Hepatic stellate cell (primary cell): ENCODE results near the gene TMEM40.
"Not testable (repeated sequence)": the region's sequence is repeated elsewhere in the genome, so short reads cannot be mapped to it uniquely, and the experiment has no call there.

Source experiments
- DNase-seq: peaks from one replicate; pipeline ENCODE4 v3.0.0; 2011; ENCODE audit warnings: low spot score

TMEM40 gene

GRCh38 chr3:12775970-12776369, 16.9 kb upstream of the TMEM40 start:
- not testable (repeated sequence) for DNase-seq

GRCh38 chr3:12775226-12775625, 16.2 kb upstream of the TMEM40 start:
- no peak for DNase-seq

DNA sequence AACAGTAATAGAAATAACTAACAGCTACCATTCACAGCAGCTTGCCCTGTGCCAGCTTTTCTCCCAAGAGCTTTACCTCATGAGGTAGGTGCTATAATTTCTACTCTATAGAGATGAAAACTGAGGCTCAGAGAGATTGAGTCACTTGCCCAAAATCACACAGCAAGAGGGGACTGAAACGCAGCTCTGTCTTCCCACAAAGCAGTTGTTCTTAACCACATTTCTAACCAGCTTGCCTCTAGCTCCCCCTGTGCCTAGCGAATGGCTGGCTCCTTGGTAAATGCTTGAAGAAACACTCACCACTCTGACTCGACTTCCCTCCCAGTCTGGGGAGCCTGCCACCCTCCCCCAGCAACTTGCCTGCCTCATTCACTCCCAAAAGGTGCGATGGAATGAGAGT, 15.6 kb upstream of the TMEM40 start:
- DNase-seq: no peak

DNA sequence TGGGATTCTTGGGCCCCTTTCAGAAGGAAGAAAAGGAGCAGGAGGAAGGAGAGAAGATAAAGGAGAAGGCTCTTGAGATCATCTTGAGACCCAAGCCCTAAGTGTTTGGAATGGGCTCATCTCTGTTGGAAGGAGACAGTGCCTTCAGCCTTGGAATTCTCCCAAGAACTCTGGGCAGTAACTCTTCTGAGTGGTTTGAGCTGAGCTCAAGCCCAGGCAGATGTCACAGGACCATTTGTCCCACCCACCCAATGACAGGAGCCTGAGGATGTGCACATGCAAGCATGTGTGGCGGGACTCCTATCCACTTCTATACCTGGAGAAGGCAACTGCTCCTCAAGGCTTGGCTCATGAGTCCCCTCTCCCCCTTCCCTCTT, 14.6 kb upstream of the TMEM40 start:
- no peak for DNase-seq

DNA sequence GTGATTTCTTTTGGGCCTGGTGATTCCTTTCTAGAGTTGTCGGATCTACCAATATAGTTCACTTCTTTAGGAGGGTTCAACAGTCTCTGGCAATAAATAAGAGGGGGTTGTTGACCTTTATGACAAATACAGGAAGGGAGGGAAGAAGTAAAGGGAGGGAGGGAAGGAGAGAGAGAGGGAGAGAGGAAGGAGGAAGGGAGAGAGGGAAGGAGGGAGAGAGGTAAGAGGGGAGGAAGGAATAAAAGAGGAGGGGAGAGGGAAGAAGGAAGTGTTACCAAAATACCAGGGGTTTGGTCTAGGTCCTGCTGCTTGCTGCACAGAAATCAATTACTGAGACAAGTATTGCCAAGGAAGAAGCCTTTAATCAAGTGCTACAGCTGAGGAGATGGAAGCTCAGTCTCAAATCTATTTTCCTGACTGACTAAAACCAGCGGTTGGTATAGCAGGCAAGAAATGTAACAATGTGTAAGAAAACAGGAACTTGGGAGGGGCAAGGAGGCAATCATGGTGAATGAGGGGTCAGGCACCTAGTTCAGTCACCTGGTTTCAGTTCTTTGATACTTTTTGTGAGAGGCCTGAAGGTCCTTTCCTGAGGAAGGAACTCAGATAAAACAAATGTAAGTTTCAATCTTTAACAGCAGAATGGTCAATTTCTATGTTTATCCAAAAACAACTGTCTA, 14.1 kb upstream of the TMEM40 start:
- DNase-seq: no peak

DNA sequence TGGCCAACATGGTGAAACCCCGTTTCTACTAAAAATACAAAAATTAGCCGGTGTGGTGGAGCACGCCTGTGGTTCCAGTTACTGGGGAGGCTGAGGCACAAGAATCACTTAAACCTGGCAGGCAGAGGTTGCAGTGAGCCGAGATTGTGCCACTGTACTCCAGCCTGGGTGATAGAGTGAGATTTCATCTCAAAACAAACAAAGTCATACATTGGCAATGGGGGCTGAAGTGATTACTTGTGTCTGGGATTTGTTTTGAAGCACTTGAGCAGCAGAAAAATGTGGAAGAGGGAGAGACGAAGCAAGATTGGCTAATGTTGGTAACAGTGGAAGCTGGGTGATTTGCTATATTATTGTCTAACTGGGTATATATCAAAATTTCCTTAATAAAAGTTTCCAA, 13.4 kb upstream of the TMEM40 start:
- DNase-seq: no peak

GRCh38 chr3:12771236-12771635, 12.2 kb upstream of the TMEM40 start:
- no peak for DNase-seq

GRCh38 chr3:12769761-12770160, 10.7 kb upstream of the TMEM40 start:
- no peak for DNase-seq

DNA sequence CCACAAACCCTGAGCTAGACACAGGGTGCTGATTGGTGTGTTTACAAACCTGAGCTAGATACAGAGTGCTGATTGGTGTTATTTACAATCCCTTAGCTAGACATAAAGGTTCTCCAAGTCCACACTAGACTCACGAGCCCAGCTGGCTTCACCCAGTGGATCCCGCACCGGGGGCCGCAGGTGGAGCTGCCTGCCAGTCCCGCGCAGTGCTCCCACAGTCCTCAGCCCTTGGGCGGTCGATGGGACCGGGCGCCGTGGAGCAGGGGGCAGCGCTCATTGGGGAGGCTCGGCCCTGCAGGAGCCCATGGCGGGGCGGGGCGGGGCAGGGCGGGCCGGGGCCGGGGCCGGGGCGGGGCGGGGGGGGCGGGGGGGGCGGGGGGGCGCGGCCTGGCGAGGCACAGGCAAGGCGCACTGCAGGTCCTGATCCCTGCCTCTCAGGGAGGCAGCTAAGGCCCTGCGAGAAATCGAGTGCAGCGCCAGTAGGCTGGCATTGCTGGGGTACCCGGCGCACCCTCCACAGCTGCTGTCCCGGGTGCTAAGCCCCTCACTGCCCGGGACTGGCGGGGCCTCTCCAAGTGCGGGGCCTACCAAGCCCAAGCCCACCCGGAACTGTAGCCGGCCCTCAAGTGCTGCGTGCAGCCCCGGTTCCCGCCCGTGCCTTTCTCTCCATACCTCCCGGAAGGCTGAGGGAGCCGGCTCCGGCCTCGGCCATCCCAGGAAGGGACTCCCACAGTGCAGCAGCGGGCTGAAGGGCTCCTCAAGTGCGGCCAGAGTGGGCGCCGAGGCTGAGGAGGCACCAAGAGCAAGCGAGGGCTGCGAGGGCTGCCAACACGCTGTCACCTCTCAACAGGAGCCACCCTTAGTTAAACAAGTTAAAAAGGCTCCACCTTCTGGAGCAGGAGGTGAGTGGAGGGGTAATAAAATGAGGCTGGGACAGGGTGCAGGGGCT, 9.8 kb upstream of the TMEM40 start:
- DNase-seq: no peak

- DNase-seq: peak; percentile 40
Observed at GRCh38 chr3:12766541-12766940, 7.5 kb upstream of the TMEM40 start.

DNA sequence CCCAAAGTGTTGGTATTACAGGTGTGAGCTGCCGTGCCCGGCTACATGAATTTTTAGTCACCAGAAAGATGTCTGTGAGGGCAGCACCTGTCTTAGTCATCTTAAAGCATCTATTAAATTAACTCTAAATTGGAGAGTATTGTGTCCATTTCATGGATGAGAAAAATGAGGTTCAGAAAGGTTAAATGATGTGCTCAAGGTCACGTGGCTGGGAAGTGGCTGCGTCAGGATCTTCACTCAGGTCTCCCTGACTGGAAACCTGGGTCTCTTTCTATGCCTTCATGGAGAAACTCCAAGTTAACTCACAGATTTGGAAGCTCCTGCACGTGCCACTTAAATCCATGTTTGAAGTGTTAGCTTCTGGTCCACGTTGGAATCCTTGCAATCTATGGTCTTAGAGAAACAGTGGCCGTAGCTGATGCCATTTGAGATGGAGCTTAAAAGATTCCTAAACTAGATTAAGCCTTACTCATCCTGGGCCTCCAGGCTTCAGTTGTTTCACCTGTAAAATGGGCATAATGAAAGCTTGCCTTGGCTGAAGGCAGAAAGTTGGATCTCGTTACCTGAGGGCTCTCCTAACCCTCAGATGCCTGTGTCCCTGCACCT, 5.2 kb upstream of the TMEM40 start:
- DNase-seq: no peak

DNA sequence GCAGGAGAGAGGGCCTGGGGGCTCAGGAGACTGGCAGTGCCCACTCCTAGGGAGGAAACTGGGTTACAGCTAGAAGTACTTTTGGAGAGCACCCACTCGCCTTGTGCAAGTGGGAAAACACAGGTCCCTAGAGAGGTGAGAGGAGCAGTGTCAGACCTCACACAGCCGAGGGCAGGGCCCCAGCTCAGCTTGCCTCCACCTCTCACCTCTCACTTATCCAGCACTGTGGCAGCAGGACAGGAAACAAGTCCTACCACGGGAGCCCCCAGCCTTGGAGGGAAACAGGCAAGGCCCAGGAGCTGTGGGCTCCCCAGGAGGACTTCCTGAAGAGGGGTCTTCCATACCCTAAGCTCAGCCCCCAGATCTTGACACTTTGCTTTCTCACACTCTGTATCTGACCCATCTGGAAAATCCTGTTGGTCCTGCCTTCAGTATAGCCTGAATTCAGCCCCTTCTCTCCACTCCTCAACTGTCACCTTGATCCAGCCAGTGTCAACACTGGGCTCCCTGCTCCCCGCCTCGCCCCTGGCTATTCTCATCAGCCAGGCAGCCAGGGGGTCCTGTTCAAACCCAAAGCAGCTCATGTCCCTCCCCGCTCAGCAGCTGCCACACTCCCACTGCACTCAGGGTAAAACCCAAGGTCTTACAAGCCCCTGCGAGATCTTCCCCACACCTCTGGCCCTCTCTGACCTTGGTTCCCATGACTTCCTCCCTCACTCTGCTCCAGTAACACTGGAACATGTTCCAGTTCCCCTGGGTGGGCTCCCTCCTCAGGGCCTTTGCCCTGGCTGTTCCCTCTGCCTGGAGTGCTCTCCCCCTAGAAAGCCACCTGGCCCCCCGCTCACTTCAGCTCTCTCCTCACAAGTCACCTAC, 870 bp upstream of the TMEM40 start:
- no peak for DNase-seq

DNA sequence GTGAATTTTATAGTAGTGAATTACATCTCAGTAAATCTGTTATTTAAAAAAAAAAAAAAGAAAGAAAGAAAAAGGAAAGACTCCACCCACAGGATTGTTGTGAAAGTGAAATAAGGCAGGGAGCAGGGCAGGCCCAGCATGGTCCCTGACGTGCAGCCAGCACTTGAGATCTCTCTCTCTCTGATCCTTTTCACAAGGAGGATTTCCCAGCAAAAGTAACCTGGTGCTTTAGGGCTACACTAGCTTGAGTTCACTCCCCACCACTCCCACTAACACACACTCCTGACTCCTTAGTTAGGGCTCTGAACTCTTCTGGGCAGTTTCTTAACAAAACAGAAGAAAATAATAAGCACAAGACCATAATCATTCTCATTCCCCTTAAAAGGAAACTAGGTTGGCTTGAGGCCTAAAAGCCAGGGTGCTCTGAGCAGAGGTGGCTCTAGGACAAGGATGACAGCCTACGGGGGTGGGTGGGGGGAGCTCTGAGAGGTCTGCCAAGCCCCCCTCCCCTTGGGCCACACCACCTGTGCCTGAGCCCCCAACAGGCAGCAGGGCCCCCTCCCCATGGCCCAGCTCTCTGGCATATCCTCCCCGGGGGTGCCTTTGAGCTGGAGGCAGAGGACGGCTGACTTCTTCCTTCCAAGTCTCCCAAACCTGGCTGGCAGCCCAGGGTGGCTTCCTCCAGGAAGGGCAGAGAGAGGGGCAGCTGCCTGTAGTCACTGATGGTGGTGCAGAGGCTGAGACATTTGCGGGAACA, 856 bp downstream of the TMEM40 start:
- peak; percentile 64 for DNase-seq

- DNase-seq: no peak
Observed at GRCh38 chr3:12756635-12757034, 2.4 kb downstream of the TMEM40 start.

DNA sequence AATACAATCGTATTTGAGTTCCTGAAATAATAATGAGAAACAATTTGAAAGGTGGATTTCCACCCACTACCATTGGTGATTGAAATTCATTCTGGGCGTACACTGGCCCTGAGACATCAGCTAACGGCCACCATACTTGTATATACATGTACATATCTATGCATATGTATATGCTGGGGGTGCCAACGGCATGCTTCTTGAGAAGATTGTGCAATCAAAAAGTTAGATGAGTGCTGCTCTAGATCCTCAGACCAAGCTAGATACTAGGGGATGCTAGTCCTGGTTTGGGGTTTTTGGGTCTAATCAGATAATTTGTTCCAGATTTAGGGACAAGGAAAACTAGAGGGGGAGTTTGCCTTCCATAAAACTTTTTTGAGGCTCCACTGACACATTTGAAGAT, 2.9 kb downstream of the TMEM40 start:
- DNase-seq: no peak

- no peak for DNase-seq
Observed at GRCh38 chr3:12755754-12756153, 3.3 kb downstream of the TMEM40 start.

DNA sequence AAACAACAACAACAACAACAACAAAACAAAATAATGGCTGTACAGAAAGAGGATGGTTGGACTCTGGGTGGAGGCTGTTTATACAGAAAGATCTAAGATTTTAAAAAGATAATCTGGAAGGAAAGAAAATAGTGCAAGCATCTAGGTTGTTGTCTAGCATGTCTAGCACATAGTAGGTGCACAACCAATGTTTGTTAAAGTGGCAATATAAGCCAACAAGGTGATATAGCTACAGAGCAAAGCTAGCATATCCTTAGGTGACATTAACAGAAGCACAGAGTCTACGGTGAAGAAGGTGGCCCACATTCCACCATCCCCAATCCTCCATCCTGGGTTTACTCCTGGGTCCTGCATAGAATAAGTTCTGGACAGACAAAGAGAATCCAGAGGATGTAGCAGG, 4.7 kb downstream of the TMEM40 start:
- DNase-seq: no peak

GRCh38 chr3:12753275-12754028, 5.6 kb downstream of the TMEM40 start:
- DNase-seq: no peak

DNA sequence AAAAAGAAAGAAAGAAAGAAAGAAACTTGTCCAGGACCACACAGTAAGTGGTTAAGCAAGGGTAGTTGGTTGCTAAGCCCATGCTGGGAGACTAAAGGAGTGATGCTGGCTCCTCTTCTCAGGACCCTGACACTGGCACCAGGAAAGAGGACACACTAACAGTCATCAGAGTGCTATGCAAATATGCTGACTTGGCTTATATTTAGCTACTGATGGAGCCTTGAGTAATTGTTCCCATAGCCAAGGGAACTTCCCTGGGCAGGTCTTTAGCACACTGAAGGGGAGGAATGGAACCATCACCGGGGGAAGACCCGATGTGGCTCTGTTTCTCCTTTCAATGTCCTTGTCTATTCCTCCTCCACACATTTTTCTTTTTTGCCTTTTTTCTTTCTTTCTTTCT, 6.2 kb downstream of the TMEM40 start:
- no peak for DNase-seq

DNA sequence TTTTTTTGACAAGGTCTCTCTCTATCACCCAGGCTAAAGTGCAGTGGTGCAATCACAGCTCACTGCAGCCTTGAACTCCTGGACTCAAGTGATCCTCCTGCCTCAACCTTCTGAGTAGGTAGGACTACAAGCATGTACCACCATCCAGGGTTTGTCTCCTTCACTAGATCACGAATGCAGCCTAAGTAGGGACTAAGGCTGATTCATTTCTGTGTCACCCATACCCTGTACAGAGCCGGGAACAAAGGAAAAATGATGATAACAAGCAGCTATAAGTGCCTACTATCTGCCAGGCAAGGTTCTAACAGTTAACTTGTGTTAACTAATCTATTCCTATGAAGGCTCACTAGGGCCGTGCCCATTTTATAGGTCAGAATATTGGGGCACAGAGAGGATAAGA, 7.0 kb downstream of the TMEM40 start:
- no peak for DNase-seq

DNA sequence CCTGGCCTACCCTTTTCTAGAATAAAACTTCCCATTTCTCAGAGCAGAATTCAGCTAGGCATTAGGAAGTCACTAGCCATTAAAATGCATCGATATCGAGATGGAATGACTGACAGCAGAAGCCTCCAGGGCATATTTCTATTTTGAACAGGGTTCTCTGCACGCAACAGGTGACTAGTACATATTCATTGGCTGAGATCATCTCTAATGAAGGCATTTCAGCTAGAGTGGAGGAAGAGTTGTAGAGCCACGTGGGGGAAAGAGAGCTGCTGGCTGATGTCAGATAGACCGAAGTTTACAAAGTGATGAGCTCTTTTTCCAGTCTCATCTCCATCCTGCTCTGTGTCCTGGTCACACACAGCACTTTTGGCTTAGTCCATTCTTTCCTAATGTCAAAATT, 7.5 kb downstream of the TMEM40 start:
- no peak for DNase-seq
